HG02981 (cell line): ENCODE data around the gene ARHGEF1.

Experiments used
- ATAC-seq: cut with Tn5 transposase; IDR thresholded peaks from one replicate; pipeline ENCODE4 v1.9.1; 2021; ENCODE audit warnings: mild to moderate bottlenecking, moderate library complexity; ENCODE audit not compliant: unreplicated experiment

The ARHGEF1 gene

GRCh38 chr19:41882568-41883462 is at the start of gene ARHGEF1:
Gene ARHGEF1 (plus strand): TSS chr19:41883184. CDS start chr19:41888083, 4,899 bp downstream.
- no peak for ATAC-seq

- no peak for ATAC-seq
Observed at GRCh38 chr19:41837981-41838708, 44.8 kb upstream of the ARHGEF1 start.

- no peak for ATAC-seq
Observed at GRCh38 chr19:41839211-41839610, 43.8 kb upstream of the ARHGEF1 start.

- no peak for ATAC-seq
Observed at GRCh38 chr19:41843371-41843770, 39.6 kb upstream of the ARHGEF1 start.

GRCh38 chr19:41844601-41845000 is 38.4 kb upstream of the ARHGEF1 start, which contains the start of gene LYPD4:
Gene LYPD4 (minus strand): TSS chr19:41844683. CDS start chr19:41839285, 5,398 bp downstream.
- ATAC-seq, result no peak

GRCh38 chr19:41845001-41845050 is 38.2 kb upstream of the ARHGEF1 start, which contains the start of gene DMRTC2:
Gene DMRTC2 (plus strand): TSS chr19:41845042. CDS start chr19:41847429, 2,387 bp downstream.
- no peak for ATAC-seq

- no peak for ATAC-seq
Observed at GRCh38 chr19:41845051-41845590, 37.9 kb upstream of the ARHGEF1 start.

GRCh38 chr19:41847351-41848105 is 35.5 kb upstream of the ARHGEF1 start:
- no peak for ATAC-seq

- no peak for ATAC-seq
Observed at GRCh38 chr19:41848666-41849065, 34.3 kb upstream of the ARHGEF1 start.

- ATAC-seq, result no peak
Observed at GRCh38 chr19:41849067-41849466, 33.9 kb upstream of the ARHGEF1 start.

- ATAC-seq, result no peak
Observed at GRCh38 chr19:41850381-41850780, 32.6 kb upstream of the ARHGEF1 start.

GRCh38 chr19:41851456-41851855 is 31.5 kb upstream of the ARHGEF1 start:
- ATAC-seq, result no peak

- no peak for ATAC-seq
Observed at GRCh38 chr19:41853344-41853743, 29.6 kb upstream of the ARHGEF1 start.

GRCh38 chr19:41853768-41854167 is 29.2 kb upstream of the ARHGEF1 start:
- no peak for ATAC-seq

GRCh38 chr19:41859213-41859617 is 23.8 kb upstream of the ARHGEF1 start:
- no peak for ATAC-seq

GRCh38 chr19:41859618-41860418 is 23.2 kb upstream of the ARHGEF1 start, which contains the start of gene RPS19:
Gene RPS19 (plus strand): TSS chr19:41860255. CDS start chr19:41860775, 520 bp downstream.
- peak; percentile 76 for ATAC-seq

- ATAC-seq, result no peak
Observed at GRCh38 chr19:41860419-41861115, 22.4 kb upstream of the ARHGEF1 start.

- no peak for ATAC-seq
Observed at GRCh38 chr19:41861116-41861768, 21.7 kb upstream of the ARHGEF1 start.

GRCh38 chr19:41861846-41862245 is 21.1 kb upstream of the ARHGEF1 start:
- ATAC-seq, result no peak
